Right lobe of liver (tissue), 4 donors: ENCODE measurements around the gene MMAA.

Source experiments
- POLR2A ChIP-seq: fragments of 450-650 bp; IDR thresholded peaks from one replicate; pipeline ENCODE4 v1.6.1; 2017; ENCODE audit warnings: antibody characterized with exemption, mild to moderate bottlenecking
- TF ChIP-seq, protein P1 (sequence below), 4 donors: fragments of 200-600 bp in 3 of 4; fragments of 450-650 bp in 1 of 4; IDR thresholded peaks; one replicate each; pipeline versions ENCODE4 v1.5.1 to v1.8.0; 2016 to 2022; ENCODE audit warnings: antibody characterized with exemption in 4 of 4, mild to moderate bottlenecking in 2 of 4
- donor health status: DM: no; HTN: no; CAD: no.
- donor health status: DM: no; HTN: no; CAD: no.
- donor health status: DM: no; HTN: yes; CAD: no.

DNA sequence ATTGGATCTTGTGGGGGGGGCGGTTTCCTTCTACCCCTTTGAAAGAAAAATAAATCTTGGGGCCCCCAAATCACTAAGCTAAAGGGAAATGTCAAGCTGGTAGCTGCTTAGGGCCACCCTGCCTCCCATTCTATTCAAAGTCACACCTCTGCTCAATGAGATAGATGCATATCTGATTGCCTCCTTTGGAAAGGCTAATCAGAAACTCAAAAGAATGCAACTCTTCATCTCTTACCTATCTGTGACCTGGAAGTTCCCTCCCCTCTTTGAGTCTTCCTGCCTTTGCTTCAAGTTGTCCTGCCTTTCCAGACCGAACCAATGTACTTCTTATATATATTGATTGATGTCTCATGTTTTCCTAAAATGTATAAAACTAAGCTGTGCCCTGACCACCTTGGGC lies 67.8 kb downstream of the MMAA start:
- TF ChIP-seq, protein P1, sequence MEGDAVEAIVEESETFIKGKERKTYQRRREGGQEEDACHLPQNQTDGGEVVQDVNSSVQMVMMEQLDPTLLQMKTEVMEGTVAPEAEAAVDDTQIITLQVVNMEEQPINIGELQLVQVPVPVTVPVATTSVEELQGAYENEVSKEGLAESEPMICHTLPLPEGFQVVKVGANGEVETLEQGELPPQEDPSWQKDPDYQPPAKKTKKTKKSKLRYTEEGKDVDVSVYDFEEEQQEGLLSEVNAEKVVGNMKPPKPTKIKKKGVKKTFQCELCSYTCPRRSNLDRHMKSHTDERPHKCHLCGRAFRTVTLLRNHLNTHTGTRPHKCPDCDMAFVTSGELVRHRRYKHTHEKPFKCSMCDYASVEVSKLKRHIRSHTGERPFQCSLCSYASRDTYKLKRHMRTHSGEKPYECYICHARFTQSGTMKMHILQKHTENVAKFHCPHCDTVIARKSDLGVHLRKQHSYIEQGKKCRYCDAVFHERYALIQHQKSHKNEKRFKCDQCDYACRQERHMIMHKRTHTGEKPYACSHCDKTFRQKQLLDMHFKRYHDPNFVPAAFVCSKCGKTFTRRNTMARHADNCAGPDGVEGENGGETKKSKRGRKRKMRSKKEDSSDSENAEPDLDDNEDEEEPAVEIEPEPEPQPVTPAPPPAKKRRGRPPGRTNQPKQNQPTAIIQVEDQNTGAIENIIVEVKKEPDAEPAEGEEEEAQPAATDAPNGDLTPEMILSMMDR (IDR thresholded peaks at IDR 0.05), result no peak
- no peak for TF ChIP-seq POLR2A
